ENCODE data around the gene SLC35E3. TPM values are rescaled to one million over a fixed set of nuclear protein-coding genes. Genes with fewer than 3 reads are reported as not detected.
"Not testable (repeated sequence)": the region's sequence is repeated elsewhere in the genome, so short reads cannot be mapped to it uniquely, and the experiment has no call there.

The SLC35E3 gene
- total RNA-seq, 2 experiments from 2014 or later, result 5.3 to 5.6 TPM

DNA sequence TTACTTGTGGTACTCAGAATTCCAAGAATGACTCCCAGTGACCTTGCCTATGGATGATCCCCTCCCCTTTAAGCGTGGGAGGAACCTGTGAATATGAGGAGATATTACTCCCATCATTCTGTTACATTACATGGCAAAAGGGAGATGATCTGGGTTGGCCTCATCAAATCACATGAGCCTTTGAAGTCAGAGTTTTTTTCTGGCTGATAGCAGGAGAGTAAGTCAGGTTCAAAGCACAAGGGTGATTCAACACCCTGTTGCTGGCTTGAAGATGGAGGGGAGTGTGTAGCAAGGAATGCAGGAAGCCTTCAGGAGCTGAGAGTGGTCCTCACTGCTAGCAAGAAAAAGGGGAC is 52.9 kb downstream of the SLC35E3 start:
- CTCF ChIA-PET, result no interaction called here
- intact Hi-C loops (cut with micrococcal nuclease), result no loop called here
- POLR2A ChIA-PET, result interaction anchor here (1.2 to 1.5 kb wide), 2 partner anchors 9 to 10 kb away, joined by 4 read pairs; partner anchors contain the start of gene MDM2
- TF ChIP-seq, protein P1, sequence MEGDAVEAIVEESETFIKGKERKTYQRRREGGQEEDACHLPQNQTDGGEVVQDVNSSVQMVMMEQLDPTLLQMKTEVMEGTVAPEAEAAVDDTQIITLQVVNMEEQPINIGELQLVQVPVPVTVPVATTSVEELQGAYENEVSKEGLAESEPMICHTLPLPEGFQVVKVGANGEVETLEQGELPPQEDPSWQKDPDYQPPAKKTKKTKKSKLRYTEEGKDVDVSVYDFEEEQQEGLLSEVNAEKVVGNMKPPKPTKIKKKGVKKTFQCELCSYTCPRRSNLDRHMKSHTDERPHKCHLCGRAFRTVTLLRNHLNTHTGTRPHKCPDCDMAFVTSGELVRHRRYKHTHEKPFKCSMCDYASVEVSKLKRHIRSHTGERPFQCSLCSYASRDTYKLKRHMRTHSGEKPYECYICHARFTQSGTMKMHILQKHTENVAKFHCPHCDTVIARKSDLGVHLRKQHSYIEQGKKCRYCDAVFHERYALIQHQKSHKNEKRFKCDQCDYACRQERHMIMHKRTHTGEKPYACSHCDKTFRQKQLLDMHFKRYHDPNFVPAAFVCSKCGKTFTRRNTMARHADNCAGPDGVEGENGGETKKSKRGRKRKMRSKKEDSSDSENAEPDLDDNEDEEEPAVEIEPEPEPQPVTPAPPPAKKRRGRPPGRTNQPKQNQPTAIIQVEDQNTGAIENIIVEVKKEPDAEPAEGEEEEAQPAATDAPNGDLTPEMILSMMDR (IDR thresholded peaks at IDR 0.05), result no peak
- DNase-seq (no peak), ATAC-seq (no peak)
- H3K27ac Mint-ChIP-seq, result no peak overlapping the region
- no peaks in the 10 kb centered on the region for H3K4me1 Mint-ChIP-seq (ENCODE audit: low read depth)
- no peaks in the 10 kb centered on the region for H3K9me3 Mint-ChIP-seq
- H3K27me3 Mint-ChIP-seq, result no peaks in the 10 kb centered on the region
- H3K4me3 Mint-ChIP-seq, result no peak overlapping the region
- no peaks in the 10 kb centered on the region for H3K36me3 Mint-ChIP-seq (ENCODE audit: low read depth)

DNA sequence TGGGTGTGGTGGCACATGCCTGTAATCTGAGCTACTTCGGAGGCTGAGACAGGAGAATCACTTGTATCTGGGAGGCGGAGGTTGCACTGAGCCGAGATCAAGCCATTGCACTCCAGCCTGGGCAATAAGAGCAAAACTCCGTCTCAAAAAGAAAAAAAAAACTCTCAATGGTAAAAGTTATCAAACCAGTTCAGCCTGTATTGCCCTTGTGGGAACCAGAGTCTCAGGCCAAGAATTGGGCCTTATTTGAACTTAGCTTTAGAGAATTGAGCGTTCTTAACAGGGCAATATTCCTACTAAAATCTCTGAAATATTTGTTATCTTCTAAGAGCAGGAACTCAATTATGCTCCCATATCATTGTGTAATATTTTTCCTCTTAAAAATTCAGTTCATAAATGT is 54.3 kb downstream of the SLC35E3 start:
- Mint-ChIP-seq H3K4me3 (no peak overlapping the region), H3K4me1 (ENCODE audit: low read depth) (no peaks in the 10 kb centered on the region), H3K27ac (no peak overlapping the region), H3K36me3 (ENCODE audit: low read depth) (no peaks in the 10 kb centered on the region), H3K9me3 (no peaks in the 10 kb centered on the region), H3K27me3 (no peaks in the 10 kb centered on the region)
- intact Hi-C loops (cut with micrococcal nuclease), result no loop called here
- DNase-seq (no peak), ATAC-seq (no peak)
- POLR2A ChIA-PET, result no interaction called here
- TF ChIP-seq, protein P1 (IDR thresholded peaks at IDR 0.05), result no peak
- CTCF ChIA-PET, result interaction anchor here (0.6 to 1.0 kb wide), 4 partner anchors 8 to 322 kb away, joined by 3 read pairs; no protein-coding TSS in a partner anchor

DNA sequence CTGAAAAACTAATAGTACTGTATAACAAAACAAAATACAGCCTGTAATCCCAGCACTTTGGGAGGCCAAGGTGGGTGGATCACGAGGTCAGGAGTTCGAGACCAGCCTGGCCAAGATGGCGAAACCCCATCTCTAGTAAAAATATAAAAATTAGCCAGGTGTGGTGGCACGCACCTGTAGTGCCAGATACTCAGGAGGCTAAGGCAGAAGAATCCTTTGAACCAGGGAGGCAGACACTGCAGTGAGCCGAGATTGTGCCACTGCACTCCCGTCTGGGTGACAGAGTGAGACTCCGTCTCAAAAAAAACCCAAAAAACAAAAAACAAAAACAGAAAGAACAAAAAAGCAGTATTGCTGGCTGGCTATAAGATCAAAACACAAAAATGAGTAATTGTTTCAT is 55.1 kb downstream of the SLC35E3 start:
- H3K27me3 Mint-ChIP-seq; H3K4me1 Mint-ChIP-seq (ENCODE audit: low read depth); ATAC-seq; DNase-seq; H3K9me3 Mint-ChIP-seq; H3K36me3 Mint-ChIP-seq (ENCODE audit: low read depth); H3K27ac Mint-ChIP-seq; POLR2A ChIA-PET; H3K4me3 Mint-ChIP-seq; intact Hi-C loops (cut with micrococcal nuclease): not testable (repeated sequence)
- CTCF ChIA-PET, result interaction anchor here (1.0 kb wide), 1 partner anchor 8 kb away, joined by 3 read pairs; no protein-coding TSS in a partner anchor

DNA sequence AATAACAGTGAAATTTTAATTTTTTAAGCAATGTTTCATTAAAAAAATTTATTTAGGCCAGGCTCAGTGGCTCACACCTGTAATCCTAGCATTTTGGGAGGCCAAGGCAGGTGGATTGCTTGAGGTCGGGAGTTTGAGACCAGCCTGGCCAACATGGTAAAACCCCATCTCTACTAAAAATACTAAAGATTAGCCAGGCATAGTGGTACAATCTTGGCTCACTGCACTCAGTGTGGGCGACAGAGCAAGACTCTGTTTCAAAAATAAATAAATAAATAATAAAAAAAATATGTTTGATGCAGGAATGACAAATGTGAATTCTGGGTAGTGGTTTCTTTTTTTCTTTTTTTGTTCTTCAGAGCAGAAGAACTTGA is 56.4 kb downstream of the SLC35E3 start:
- POLR2A ChIA-PET; ATAC-seq; DNase-seq; H3K27me3 Mint-ChIP-seq; H3K4me3 Mint-ChIP-seq; intact Hi-C loops (cut with micrococcal nuclease); H3K9me3 Mint-ChIP-seq; CTCF ChIA-PET; H3K36me3 Mint-ChIP-seq (ENCODE audit: low read depth); H3K4me1 Mint-ChIP-seq (ENCODE audit: low read depth); H3K27ac Mint-ChIP-seq: not testable (repeated sequence)

DNA sequence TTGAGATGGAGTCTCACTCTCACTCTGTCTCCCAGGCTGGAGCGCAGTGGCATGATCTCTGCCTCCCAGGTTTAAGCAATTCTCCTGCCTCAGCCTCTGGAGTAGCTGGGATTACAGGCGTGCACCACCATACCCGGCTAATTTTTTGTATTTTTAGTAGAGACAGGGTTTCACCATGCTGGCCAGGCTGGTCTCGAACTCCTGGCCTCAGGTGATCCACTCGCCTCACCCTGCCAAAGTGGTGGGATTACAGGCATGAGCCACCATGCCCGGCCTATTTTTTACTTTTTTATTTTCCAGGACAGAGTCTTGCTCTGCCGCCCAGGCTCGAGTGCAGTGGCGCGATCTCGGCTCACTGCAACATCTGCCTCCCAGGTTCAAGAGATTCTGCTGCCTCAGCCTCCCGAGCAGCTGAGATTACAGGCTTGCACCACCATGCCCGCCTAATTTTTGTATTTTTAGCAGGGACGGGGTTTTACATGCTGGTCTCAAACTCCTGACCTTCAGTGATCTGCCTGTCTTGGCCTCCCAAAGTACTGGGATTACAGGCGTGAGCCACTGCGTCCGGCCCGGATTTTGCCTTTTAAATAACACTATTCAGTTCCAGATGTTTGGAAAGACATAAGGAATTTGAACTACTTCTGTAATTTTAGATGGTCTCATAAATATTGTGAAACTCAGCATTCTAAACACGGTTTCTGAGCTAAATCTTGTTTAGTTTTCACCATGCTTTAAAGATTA is 57.1 kb downstream of the SLC35E3 start:
- H3K4me3 Mint-ChIP-seq; DNase-seq; H3K27ac Mint-ChIP-seq; H3K36me3 Mint-ChIP-seq (ENCODE audit: low read depth); H3K4me1 Mint-ChIP-seq (ENCODE audit: low read depth); POLR2A ChIA-PET; ATAC-seq; intact Hi-C loops (cut with micrococcal nuclease); H3K27me3 Mint-ChIP-seq; H3K9me3 Mint-ChIP-seq; CTCF ChIA-PET: not testable (repeated sequence)

DNA sequence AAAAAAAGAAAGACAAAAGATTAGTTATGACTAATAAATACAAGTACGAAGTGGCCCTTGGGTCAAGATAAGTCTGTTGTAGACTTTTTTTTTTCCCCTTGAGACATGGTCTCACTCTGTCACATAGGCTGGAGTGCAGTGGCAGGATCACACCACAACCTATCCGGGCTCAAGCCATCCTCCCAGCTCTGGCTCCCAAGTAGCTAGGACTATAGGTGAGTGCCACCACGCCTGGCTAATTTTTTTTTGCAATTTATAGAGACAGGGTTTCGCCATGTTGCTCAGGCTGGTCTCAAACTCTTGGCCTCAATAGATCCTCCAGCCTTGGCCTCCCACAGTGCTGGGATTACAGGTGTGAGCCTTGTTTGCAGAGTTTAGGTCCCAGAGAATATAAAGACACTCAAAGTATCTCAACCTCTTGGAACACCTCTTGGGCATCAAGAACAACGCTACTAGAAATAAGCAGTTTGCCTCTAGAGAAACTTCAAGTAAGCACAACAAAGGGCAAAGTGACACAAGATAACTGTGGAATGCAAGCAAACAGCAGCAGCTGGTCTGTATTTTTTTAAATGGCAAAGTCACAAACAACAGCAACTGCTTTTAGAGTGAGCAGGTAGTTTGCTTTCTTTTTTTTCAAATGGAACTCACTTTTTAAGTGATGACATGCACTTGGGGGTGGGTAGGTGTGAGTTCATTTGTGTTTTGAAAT is 58.1 kb downstream of the SLC35E3 start:
- POLR2A ChIA-PET, result no interaction called here
- Mint-ChIP-seq H3K27ac (no peak overlapping the region), H3K4me3 (no peak overlapping the region), H3K4me1 (ENCODE audit: low read depth) (peaks cover 9% of the 10 kb centered on the region), H3K27me3 (no peaks in the 10 kb centered on the region), H3K9me3 (no peaks in the 10 kb centered on the region), H3K36me3 (ENCODE audit: low read depth) (peaks cover 11% of the 10 kb centered on the region)
- CTCF ChIA-PET, result no interaction called here
- no peak for DNase-seq
- no peak for ATAC-seq
- TF ChIP-seq, protein P1 (IDR thresholded peaks at IDR 0.05), result no peak
- intact Hi-C loops (cut with micrococcal nuclease), result no loop called here
